H1 (cell line): ENCODE data around the gene BRINP3. TPM values are rescaled to one million over a fixed set of nuclear protein-coding genes. Genes with fewer than 3 reads are reported as not detected.

Experiments
- ASH2L ChIP-seq: fragments of 200-600, 300-600 bp; sonication (generic); IDR thresholded peaks from one replicate; pipeline ENCODE4 v1.7.1; 2017; ENCODE audit warnings: low read length
- BACH1 ChIP-seq: IDR thresholded peaks from 2 replicates; pipeline ENCODE4 v1.6.1; 2012; ENCODE audit warnings: low read length, improper control_type of control experiment
- BRCA1 ChIP-seq: IDR thresholded peaks from 2 replicates; pipeline ENCODE4 v1.6.1; 2012; ENCODE audit warnings: low read depth, low read length, improper control_type of control experiment
- CEBPB ChIP-seq: IDR thresholded peaks from 2 replicates; pipeline ENCODE4 v1.6.1; 2012; ENCODE audit warnings: low read depth, low read length
- CHD7 ChIP-seq: fragments of 300-600 bp; sonication (generic); IDR thresholded peaks from 2 replicates; pipeline ENCODE4 v1.7.1; 2012; ENCODE audit warnings: low read length, moderate library complexity, mild to moderate bottlenecking, inconsistent platforms; ENCODE audit not compliant: insufficient replicate concordance
- EP300 ChIP-seq, 2 experiments: IDR thresholded peaks; 1 replicate in 1 of 2; 2 replicates in 1 of 2; pipeline ENCODE4 v1.6.1; 2011 to 2012; ENCODE audit warnings: low read depth in 2 of 2, low read length in 2 of 2, mild to moderate bottlenecking in 2 of 2, borderline replicate concordance in 1 of 2, inconsistent platforms in 1 of 2, moderate library complexity in 1 of 2
- GTF2F1 ChIP-seq: IDR thresholded peaks from 2 replicates; pipeline ENCODE4 v1.6.1; 2012; ENCODE audit warnings: low read depth, low read length, improper control_type of control experiment, borderline replicate concordance
- RFX5 ChIP-seq: IDR thresholded peaks from 2 replicates; pipeline ENCODE4 v1.6.1; 2011; ENCODE audit warnings: low read depth, low read length, improper control_type of control experiment, borderline replicate concordance
- TAF7 ChIP-seq: optimal IDR thresholded peaks from 2 replicates; pipeline ENCODE3; 2011; ENCODE audit warnings: low read depth, mild to moderate bottlenecking, inconsistent platforms, low read length, moderate library complexity, borderline replicate concordance
- TBP ChIP-seq: IDR thresholded peaks from 2 replicates; pipeline ENCODE4 v1.6.1; 2011; ENCODE audit warnings: low read depth, low read length, improper control_type of control experiment
- TCF12 ChIP-seq: IDR thresholded peaks from 2 replicates; pipeline ENCODE4 v1.6.1; 2011; ENCODE audit warnings: low read depth, mild to moderate bottlenecking, low read length
- TEAD4 ChIP-seq: IDR thresholded peaks from 2 replicates; pipeline ENCODE4 v1.6.1; 2012; ENCODE audit warnings: low read depth, low read length, inconsistent platforms, mixed read lengths
- polyA plus RNA-seq, 7 experiments: library from polyadenylated mRNA; depleted of rRNA in 3 of 7; stranded (reverse) in 5 of 7; unstranded in 2 of 7; fragments of >200 nt in 5 of 7; fragments of 200-250 nt in 2 of 7; gene quantifications; 1 replicate in 5 of 7; 2 replicates in 1 of 7; 4 replicates in 1 of 7; pipeline versions ENCODE4 v1.2.1 to v1.2.3, GENCODE V29; 2011 to 2013; ENCODE audit warnings: missing spikeins in 2 of 7, mixed read lengths in 2 of 7
- total RNA-seq: library from RNA; stranded (reverse); fragmentation: NEBNext Ultra II Directional; extraction: Animal tissue kit (Norgen Biotek cat#: 25700); gene quantifications from 2 replicates; pipeline ENCODE4 v1.2.1, GENCODE V29; 2021

BRINP3 gene
- total and polyA plus RNA-seq, 2 of the 8 experiments (the other 6 are each of a cell fraction or from before 2014, with no cell fraction given) = not detected

- no peak for TF ChIP-seq CHD7
- no peak for TF ChIP-seq EP300 (IDR thresholded peaks at IDR 0.05; ENCODE audit: borderline replicate concordance in 1 of 2, low read depth in 2 of 2, low read length in 2 of 2)
- no peak for TF ChIP-seq TAF7
- TF ChIP-seq TBP = no peak
- TF ChIP-seq GTF2F1 = no peak
- TF ChIP-seq ASH2L = no peak
- no peak for TF ChIP-seq CEBPB
- TF ChIP-seq TCF12 = no peak
- no peak for TF ChIP-seq BACH1
- no peak for TF ChIP-seq TEAD4
- no peak for TF ChIP-seq RFX5
- TF ChIP-seq BRCA1 = no peak
These were observed 25.3 kb downstream of the BRINP3 start (continued) for GRCh38 chr1:190452272-190452848.
